KMS-11 (cell line): ENCODE results near the gene FHOD3.

Experiments used
- H2AFZ ChIP-seq: fragments of 200-600 bp; sonication (generic); 2 replicates; pipeline ENCODE4 v1.6.1; 2016; ENCODE audit warnings: antibody characterized with exemption, mixed run types, low read depth
- H3K27ac ChIP-seq: fragments of 200-600 bp; sonication (generic); 2 replicates; pipeline ENCODE4 v1.6.1; 2016; ENCODE audit warnings: mild to moderate bottlenecking, mixed run types
- H3K27me3 ChIP-seq: fragments of 200-600 bp; sonication (generic); 2 replicates; pipeline ENCODE4 v1.6.1; 2017; ENCODE audit warnings: mild to moderate bottlenecking, low read depth, mixed run types, moderate library complexity; ENCODE audit not compliant: insufficient read depth
- H3K36me3 ChIP-seq: fragments of 200-600 bp; sonication (generic); 2 replicates; pipeline ENCODE4 v1.6.1; 2017; ENCODE audit warnings: mild to moderate bottlenecking, mixed run types; ENCODE audit not compliant: insufficient read depth
- H3K4me1 ChIP-seq: fragments of 200-600 bp; sonication (generic); 2 replicates; pipeline ENCODE4 v1.6.1; 2016; ENCODE audit warnings: mild to moderate bottlenecking, low read depth, mixed run types; ENCODE audit not compliant: poor library complexity, severe bottlenecking
- H3K4me2 ChIP-seq: fragments of 200-600 bp; sonication (generic); 2 replicates; pipeline ENCODE4 v1.7.0; 2016; ENCODE audit warnings: mild to moderate bottlenecking, mixed run types
- H3K4me3 ChIP-seq: fragments of 200-600 bp; sonication (generic); IDR thresholded peaks from 2 replicates; pipeline ENCODE4 v1.6.1; 2017; ENCODE audit warnings: low read depth, low read length, mixed read lengths; ENCODE audit not compliant: insufficient read depth
- H3K79me2 ChIP-seq: fragments of 200-600 bp; sonication (generic); 2 replicates; pipeline ENCODE4 v1.6.1; 2016; ENCODE audit warnings: low read depth, mixed run types; ENCODE audit not compliant: insufficient read depth
- H3K9ac ChIP-seq: fragments of 200-600 bp; sonication (generic); 2 replicates; pipeline ENCODE4 v1.6.1; 2016; ENCODE audit warnings: mild to moderate bottlenecking, mixed run types
- H4K20me1 ChIP-seq: fragments of 200-600 bp; sonication (generic); 2 replicates; pipeline ENCODE4 v1.6.1; 2016; ENCODE audit warnings: mild to moderate bottlenecking, mixed run types; ENCODE audit not compliant: insufficient read depth
- TF ChIP-seq, protein P1 (sequence below): fragments of 200-600 bp; sonication (generic); conservative IDR thresholded peaks from 2 replicates; pipeline ENCODE4 v1.6.1; 2017; ENCODE audit warnings: low read depth, mild to moderate bottlenecking, antibody characterized with exemption, low read length, moderate library complexity, mixed read lengths

The FHOD3 gene

DNA sequence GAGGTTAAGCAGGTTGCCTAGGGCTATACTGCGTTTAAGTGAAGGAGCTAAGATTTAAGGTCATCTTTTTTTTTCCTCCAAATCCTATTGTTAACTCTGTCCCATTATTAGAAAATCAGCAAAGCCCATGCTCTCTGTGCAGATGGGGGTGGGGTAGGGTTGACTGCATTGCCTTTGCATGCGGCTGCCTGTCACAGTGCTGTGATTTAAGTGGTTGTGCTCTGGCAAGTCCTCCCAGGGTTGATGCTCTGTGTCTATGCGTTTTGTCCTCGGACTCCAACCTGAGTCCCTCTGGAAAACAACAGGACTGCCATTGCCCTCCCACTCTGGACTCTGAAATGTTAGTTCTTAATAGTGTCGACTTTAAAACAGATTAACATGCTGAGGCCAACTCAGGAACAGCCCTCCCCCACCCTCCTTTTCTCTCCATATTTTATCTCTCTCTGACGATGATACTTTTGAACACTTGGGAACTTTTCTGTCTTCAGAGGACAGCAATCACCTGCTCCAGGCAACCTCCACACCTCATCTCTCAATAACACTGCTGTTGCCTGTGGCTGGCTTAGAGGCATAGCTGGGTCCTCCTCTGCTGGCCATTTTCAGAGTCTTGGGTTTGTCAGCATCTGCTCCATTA is 5.8 kb downstream of the FHOD3 start:
- Histone ChIP-seq H3K79me2 (no peaks in the 10 kb centered on the region), H3K4me1 (peaks cover 5% of the 10 kb centered on the region), H3K4me3 (no peak overlapping the region), H3K27ac (no peak overlapping the region), H3K36me3 (no peaks in the 10 kb centered on the region), H3K9ac (no peak overlapping the region), H2AFZ (no peak overlapping the region), H4K20me1 (no peaks in the 10 kb centered on the region), H3K4me2 (no peak overlapping the region), H3K27me3 (peaks cover 3% of the 10 kb centered on the region; the same call in 1 of the 2 replicates)
- TF ChIP-seq, protein P1, sequence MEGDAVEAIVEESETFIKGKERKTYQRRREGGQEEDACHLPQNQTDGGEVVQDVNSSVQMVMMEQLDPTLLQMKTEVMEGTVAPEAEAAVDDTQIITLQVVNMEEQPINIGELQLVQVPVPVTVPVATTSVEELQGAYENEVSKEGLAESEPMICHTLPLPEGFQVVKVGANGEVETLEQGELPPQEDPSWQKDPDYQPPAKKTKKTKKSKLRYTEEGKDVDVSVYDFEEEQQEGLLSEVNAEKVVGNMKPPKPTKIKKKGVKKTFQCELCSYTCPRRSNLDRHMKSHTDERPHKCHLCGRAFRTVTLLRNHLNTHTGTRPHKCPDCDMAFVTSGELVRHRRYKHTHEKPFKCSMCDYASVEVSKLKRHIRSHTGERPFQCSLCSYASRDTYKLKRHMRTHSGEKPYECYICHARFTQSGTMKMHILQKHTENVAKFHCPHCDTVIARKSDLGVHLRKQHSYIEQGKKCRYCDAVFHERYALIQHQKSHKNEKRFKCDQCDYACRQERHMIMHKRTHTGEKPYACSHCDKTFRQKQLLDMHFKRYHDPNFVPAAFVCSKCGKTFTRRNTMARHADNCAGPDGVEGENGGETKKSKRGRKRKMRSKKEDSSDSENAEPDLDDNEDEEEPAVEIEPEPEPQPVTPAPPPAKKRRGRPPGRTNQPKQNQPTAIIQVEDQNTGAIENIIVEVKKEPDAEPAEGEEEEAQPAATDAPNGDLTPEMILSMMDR: no peak

DNA sequence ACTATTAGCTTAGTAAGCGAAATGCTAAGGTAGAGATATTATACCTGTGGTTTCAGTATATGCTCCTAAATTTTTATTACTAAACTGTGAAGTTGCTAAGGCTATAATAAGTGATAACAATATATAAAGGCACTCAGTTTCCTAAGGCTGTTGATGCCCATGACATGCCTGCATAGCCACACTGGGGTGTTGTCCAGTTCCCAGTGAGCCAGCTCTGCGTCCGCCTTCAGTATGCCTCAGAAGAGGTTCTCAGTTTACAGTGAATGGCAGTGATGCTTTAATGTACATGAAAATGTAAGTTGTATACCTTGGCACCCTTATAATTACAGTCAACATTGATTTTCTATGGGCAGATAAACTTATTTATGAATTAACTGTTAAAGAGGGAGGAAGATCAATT is 7.2 kb downstream of the FHOD3 start:
- TF ChIP-seq, protein P1: no peak
- Histone ChIP-seq H3K4me1 (no peaks in the 10 kb centered on the region), H3K27me3 (no peaks in the 10 kb centered on the region), H4K20me1 (no peaks in the 10 kb centered on the region), H3K79me2 (no peaks in the 10 kb centered on the region), H3K4me2 (no peak overlapping the region), H3K9ac (no peak overlapping the region), H3K4me3 (no peak overlapping the region), H2AFZ (no peak overlapping the region), H3K36me3 (no peaks in the 10 kb centered on the region), H3K27ac (no peak overlapping the region)

DNA sequence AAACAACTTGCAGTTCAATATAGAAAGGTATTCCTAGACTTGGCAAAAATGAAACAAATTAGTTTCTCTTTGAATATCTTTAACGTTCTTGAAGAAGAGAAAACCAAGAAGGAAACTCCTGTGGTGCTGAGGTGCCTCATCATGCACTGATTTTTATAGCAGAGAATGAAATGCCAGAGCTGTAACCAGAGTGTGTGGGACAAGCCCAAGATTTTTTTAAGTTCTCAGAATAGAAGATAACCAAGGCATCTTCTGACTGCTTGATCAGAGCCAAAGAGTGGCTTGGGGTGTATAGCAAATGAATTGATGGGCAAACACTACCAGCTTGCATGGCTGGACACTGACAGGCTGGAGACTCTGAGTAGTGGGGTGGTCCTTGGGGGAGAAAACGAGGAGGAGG is 7.9 kb downstream of the FHOD3 start:
- Histone ChIP-seq H2AFZ (no peak overlapping the region), H3K27ac (no peak overlapping the region), H4K20me1 (no peaks in the 10 kb centered on the region), H3K9ac (no peak overlapping the region), H3K4me2 (no peak overlapping the region), H3K79me2 (no peaks in the 10 kb centered on the region), H3K27me3 (no peaks in the 10 kb centered on the region), H3K36me3 (no peaks in the 10 kb centered on the region), H3K4me1 (no peaks in the 10 kb centered on the region), H3K4me3 (no peak overlapping the region)
- TF ChIP-seq, protein P1: no peak

DNA sequence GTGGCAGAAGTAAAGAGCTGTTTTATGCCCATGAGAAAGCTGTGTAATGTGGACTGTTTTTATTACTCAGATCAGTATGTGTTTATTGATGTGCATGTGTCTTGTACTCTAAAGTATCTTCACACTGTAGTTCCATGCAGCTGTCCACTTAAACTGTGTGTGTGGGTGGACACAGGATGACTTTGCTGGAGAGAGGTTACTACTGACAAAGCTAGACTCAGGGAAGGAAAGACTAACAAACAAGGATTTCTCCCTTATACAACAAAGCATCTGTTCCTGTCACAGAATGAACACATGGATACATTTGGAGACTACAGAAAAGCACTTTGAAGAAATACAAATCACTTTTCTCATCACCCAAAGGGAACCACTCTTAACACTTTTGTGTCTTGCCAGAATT is 10.0 kb downstream of the FHOD3 start:
- no peaks in the 10 kb centered on the region for H3K27me3 ChIP-seq
- no peaks in the 10 kb centered on the region for H3K79me2 ChIP-seq
- no peak overlapping the region for H3K9ac ChIP-seq
- no peak overlapping the region for H3K4me3 ChIP-seq
- no peaks in the 10 kb centered on the region for H3K4me1 ChIP-seq
- no peaks in the 10 kb centered on the region for H4K20me1 ChIP-seq
- no peak overlapping the region for H3K27ac ChIP-seq
- no peak overlapping the region for H2AFZ ChIP-seq
- TF ChIP-seq, protein P1: no peak
- no peaks in the 10 kb centered on the region for H3K36me3 ChIP-seq
- no peak overlapping the region for H3K4me2 ChIP-seq
